ENCODE data around the gene DPP6. TPM values are rescaled to one million over a fixed set of nuclear protein-coding genes. Genes with fewer than 3 reads are reported as not detected.

Gene DPP6
- total RNA-seq, 1 experiment from 2014 or later, result not detected

- no peak for TF ChIP-seq CTCF (conservative IDR thresholded peaks at IDR 0.05)
- Histone ChIP-seq H3K9me3 (ENCODE audit: insufficient read depth, low read depth) (no peaks in the 10 kb centered on the region), H4K20me1 (ENCODE audit: insufficient read depth) (0 out of 2 replicates have a peak, but pooled peaks cover 2% of the 10 kb centered on the region), H3K36me3 (ENCODE audit: low read depth) (no peaks in the 10 kb centered on the region), H2AFZ (no peak overlapping the region), H3K4me3 (no peak overlapping the region), H3K4me1 (replicated peaks; ENCODE audit: insufficient read depth) (no peaks in the 10 kb centered on the region), H3K9me2 (ENCODE audit: insufficient read depth) (no peaks in the 10 kb centered on the region; the same call in 1 of the 2 replicates), H3K27me3 (ENCODE audit: insufficient read depth, low read depth) (peaks cover 88% of the 10 kb centered on the region), H3K4me2 (no peak overlapping the region), H3K79me2 (ENCODE audit: low read depth) (no peaks in the 10 kb centered on the region), H3K27ac (no peak overlapping the region), H3F3A (ENCODE audit: insufficient read depth, low read depth) (no peaks in the 10 kb centered on the region)
- ChIA-PET POLR2A (ENCODE audit: unreplicated experiment) (no interaction called here), CTCF (no interaction called here)
- no peak for DNase-seq
- intact Hi-C loops (cut with micrococcal nuclease; ENCODE audit: unreplicated experiment), result no loop called here
- no TSS peak for BruUV-seq (replicated peaks)
These were observed 278.1 kb downstream of the DPP6 start for GRCh38 chr7:154330318-154330717.

- intact Hi-C loops (cut with micrococcal nuclease; ENCODE audit: unreplicated experiment), result no loop called here
- no peak overlapping the region for H3K4me2 ChIP-seq
- CTCF ChIA-PET, result no interaction called here
- H3K79me2 ChIP-seq (ENCODE audit: low read depth), result no peaks in the 10 kb centered on the region
- no peak overlapping the region for H3K27ac ChIP-seq
- BruUV-seq (replicated peaks), result no TSS peak
- no peak overlapping the region for H2AFZ ChIP-seq
- peaks cover 91% of the 10 kb centered on the region for H3K27me3 ChIP-seq (ENCODE audit: insufficient read depth, low read depth)
- no peaks in the 10 kb centered on the region for H3K4me1 ChIP-seq (replicated peaks; ENCODE audit: insufficient read depth)
- H3K4me3 ChIP-seq, result no peak overlapping the region
- TF ChIP-seq EZH2 (IDR thresholded peaks at IDR 0.05; ENCODE audit: low read depth) (no peak), CTCF (conservative IDR thresholded peaks at IDR 0.05) (no peak)
- no peaks in the 10 kb centered on the region for H3K9me3 ChIP-seq (ENCODE audit: insufficient read depth, low read depth)
- H3F3A ChIP-seq (ENCODE audit: insufficient read depth, low read depth), result no peaks in the 10 kb centered on the region
- no peaks in the 10 kb centered on the region for H3K36me3 ChIP-seq (ENCODE audit: low read depth)
- H4K20me1 ChIP-seq (ENCODE audit: insufficient read depth), result 0 out of 2 replicates have a peak, but pooled peaks cover 2% of the 10 kb centered on the region
- H3K9me2 ChIP-seq (ENCODE audit: insufficient read depth), result no peaks in the 10 kb centered on the region; the same call in 1 of the 2 replicates
- no peak for DNase-seq
- POLR2A ChIA-PET (ENCODE audit: unreplicated experiment), result no interaction called here
These were observed 280.8 kb downstream of the DPP6 start for GRCh38 chr7:154332811-154333580.

- no peaks in the 10 kb centered on the region for H3K4me1 ChIP-seq (replicated peaks; ENCODE audit: insufficient read depth)
- H3F3A ChIP-seq (ENCODE audit: insufficient read depth, low read depth), result no peaks in the 10 kb centered on the region
- H3K27ac ChIP-seq, result no peak overlapping the region
- no peaks in the 10 kb centered on the region for H3K79me2 ChIP-seq (ENCODE audit: low read depth)
- no peaks in the 10 kb centered on the region for H4K20me1 ChIP-seq (ENCODE audit: insufficient read depth)
- no peak overlapping the region for H3K4me3 ChIP-seq
- no peak overlapping the region for H2AFZ ChIP-seq
- POLR2A ChIA-PET (ENCODE audit: unreplicated experiment), result no interaction called here
- no peaks in the 10 kb centered on the region for H3K9me3 ChIP-seq (ENCODE audit: insufficient read depth, low read depth)
- TF ChIP-seq EZH2 (IDR thresholded peaks at IDR 0.05; ENCODE audit: low read depth), result no peak
- no peak for TF ChIP-seq CTCF (conservative IDR thresholded peaks at IDR 0.05)
- no peak for DNase-seq
- H3K9me2 ChIP-seq (ENCODE audit: insufficient read depth), result no peaks in the 10 kb centered on the region
- CTCF ChIA-PET, result no interaction called here
- H3K36me3 ChIP-seq (ENCODE audit: low read depth), result no peaks in the 10 kb centered on the region
- H3K4me2 ChIP-seq, result no peak overlapping the region
- peaks cover 91% of the 10 kb centered on the region for H3K27me3 ChIP-seq (ENCODE audit: insufficient read depth, low read depth)
- BruUV-seq (replicated peaks), result no TSS peak
- intact Hi-C loops (cut with micrococcal nuclease; ENCODE audit: unreplicated experiment), result no loop called here
These were observed 284.1 kb downstream of the DPP6 start for GRCh38 chr7:154336295-154336694.
